Smooth muscle cell of bladder (primary cell): ENCODE measurements around the gene OR1D2. TPM values are rescaled to one million over a fixed set of nuclear protein-coding genes. Genes with fewer than 3 reads are reported as not detected.

Experiments
- total RNA-seq: library from RNA; depleted of rRNA; stranded (reverse); fragments of >200 nt; gene quantifications from 2 replicates; pipeline ENCODE4 v1.2.3, GENCODE V29; 2014

The OR1D2 gene
- not detected in 2 replicates for total RNA-seq

GRCh38 chr17:3104322-3104721 lies at the start of gene OR1D2:
Gene OR1D2 (minus strand): TSS chr17:3104422. CDS start chr17:3092996, 11,426 bp downstream.

GRCh38 chr17:3127451-3127850 lies 23.2 kb upstream of the OR1D2 start, which contains the start of gene OR1G1:
Gene OR1G1 (minus strand): TSS chr17:3127551. CDS start chr17:3127551, 0 bp downstream.

GRCh38 chr17:3063507-3063906 lies 40.7 kb downstream of the OR1D2 start, which contains the start of gene OR1D5:
Gene OR1D5 (minus strand): TSS chr17:3063607. CDS start chr17:3063607, 0 bp downstream.

Other genes with a start within 250 kb of the OR1D2 start
- not detected in 2 replicates for gene OR1D5, start 40.8 kb downstream of the OR1D2 start, total RNA-seq
- not detected in 2 replicates for gene OR1G1, start 23.1 kb upstream of the OR1D2 start, total RNA-seq
- not detected in 2 replicates for gene OR1A2, start 93.1 kb upstream of the OR1D2 start, total RNA-seq
- not detected in 2 replicates for gene OR1A1, start 103.2 kb upstream of the OR1D2 start, total RNA-seq
- under 0.01 and 0.09 TPM in 2 replicates for gene OR3A1, start 193.9 kb upstream of the OR1D2 start, total RNA-seq